ENCODE data around the gene ENG.

The ENG gene

GRCh38 chr9:127865645-127866464 lies 11.4 kb upstream of the ENG start:
- no peak for ATAC-seq (ENCODE audit: low read depth)
- Histone ChIP-seq H3K4me3 (ENCODE audit: severe bottlenecking) (no peak overlapping the region), H3K27me3 (ENCODE audit: insufficient read depth, poor library complexity, severe bottlenecking) (no peaks in the 10 kb centered on the region), H3K4me1 (ENCODE audit: insufficient read depth, poor library complexity, severe bottlenecking) (no peaks in the 10 kb centered on the region), H3K27ac (ENCODE audit: poor library complexity, severe bottlenecking) (no peak overlapping the region), H3K9me3 (ENCODE audit: severe bottlenecking) (no peaks in the 10 kb centered on the region), H3K36me3 (ENCODE audit: low read depth) (peaks cover 4% of the 10 kb centered on the region; the same call in 1 of the 2 replicates)
- no peak for TF ChIP-seq CTCF (IDR thresholded peaks at IDR 0.05; ENCODE audit: poor library complexity, severe bottlenecking)
- no peak for DNase-seq (ENCODE audit: low spot score)

DNA sequence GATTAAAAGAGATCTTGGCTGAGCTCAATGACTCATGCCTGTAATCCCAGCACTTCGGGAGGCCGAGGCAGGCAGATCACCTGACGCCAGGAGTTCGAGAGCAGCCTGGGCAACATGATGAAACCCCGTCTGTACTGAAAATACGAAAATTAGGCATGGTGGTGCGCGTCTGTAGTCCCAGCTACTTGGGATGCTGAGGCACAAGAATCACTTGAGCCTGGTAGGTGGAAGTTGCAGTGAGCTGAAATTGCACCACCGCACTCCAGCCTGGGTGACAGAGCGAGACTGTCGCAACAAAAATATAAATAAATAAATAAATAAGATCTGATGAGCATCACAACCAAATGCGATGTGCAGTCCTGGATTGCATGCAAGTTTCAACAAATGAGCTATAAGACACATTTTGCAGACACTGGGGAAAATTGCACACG lies 8.7 kb upstream of the ENG start:
- Histone ChIP-seq H3K36me3 (ENCODE audit: low read depth) (no peaks in the 10 kb centered on the region), H3K9me3 (ENCODE audit: severe bottlenecking) (no peaks in the 10 kb centered on the region), H3K27ac (ENCODE audit: poor library complexity, severe bottlenecking) (no peak overlapping the region), H3K27me3 (ENCODE audit: insufficient read depth, poor library complexity, severe bottlenecking) (no peaks in the 10 kb centered on the region), H3K4me1 (ENCODE audit: insufficient read depth, poor library complexity, severe bottlenecking) (no peaks in the 10 kb centered on the region), H3K4me3 (ENCODE audit: severe bottlenecking) (no peak overlapping the region)
- no peak for TF ChIP-seq CTCF (IDR thresholded peaks at IDR 0.05; ENCODE audit: poor library complexity, severe bottlenecking)
- ATAC-seq (ENCODE audit: low read depth) (no peak), DNase-seq (ENCODE audit: low spot score) (no peak)

DNA sequence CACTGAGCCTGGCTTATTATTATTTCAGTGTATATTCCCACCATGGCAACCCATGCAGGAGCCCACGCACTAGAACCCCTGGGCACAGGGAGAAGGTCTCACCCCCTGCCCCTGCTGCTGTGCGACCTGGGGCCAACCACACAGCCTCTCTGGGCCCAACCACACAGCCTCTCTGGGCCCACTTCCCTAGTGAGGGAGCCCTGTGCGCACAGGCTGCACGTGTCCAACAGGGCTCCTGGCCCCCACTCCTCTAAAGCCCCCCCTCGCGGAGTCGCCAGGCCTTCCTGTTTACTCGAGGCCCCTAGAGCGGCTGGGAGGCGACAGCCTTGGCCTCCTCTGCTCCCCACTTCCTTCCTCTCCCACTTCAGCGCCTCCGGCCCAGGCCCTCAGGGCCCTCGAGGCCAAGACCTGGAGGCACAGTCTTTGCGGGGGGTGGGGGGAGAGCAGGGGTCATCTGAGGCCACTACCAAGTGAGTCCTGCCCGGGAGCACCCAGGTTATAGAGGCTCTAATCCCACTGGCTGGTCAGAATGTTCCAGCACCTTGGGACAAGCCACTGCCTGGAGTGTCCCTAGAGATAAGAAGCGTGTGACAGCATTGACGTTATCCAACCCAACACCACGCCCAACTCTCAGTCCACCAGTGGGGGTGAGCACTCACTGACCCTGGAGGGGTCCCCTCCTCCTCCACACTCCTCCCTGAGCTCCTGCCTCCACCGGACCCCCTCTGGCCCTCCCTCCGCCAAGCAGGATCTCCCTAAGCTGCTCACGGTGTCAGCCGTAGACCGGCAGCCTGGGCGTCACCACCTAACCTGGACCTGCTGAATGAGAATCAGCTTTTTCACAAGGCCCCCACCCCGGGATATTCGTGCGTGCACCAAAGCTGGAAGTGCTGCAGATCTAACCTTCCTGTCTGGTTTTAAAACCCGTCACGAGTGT lies 7.9 kb upstream of the ENG start:
- no peak overlapping the region for H3K27ac ChIP-seq (ENCODE audit: poor library complexity, severe bottlenecking)
- H3K4me3 ChIP-seq (ENCODE audit: severe bottlenecking) = no peak overlapping the region
- TF ChIP-seq CTCF (IDR thresholded peaks at IDR 0.05; ENCODE audit: poor library complexity, severe bottlenecking) = no peak
- H3K36me3 ChIP-seq (ENCODE audit: low read depth) = no peaks in the 10 kb centered on the region
- H3K4me1 ChIP-seq (ENCODE audit: insufficient read depth, poor library complexity, severe bottlenecking) = no peaks in the 10 kb centered on the region
- DNase-seq (ENCODE audit: low spot score) (no peak), ATAC-seq (ENCODE audit: low read depth) (no peak)
- H3K27me3 ChIP-seq (ENCODE audit: insufficient read depth, poor library complexity, severe bottlenecking) = no peaks in the 10 kb centered on the region
- no peaks in the 10 kb centered on the region for H3K9me3 ChIP-seq (ENCODE audit: severe bottlenecking)

DNA sequence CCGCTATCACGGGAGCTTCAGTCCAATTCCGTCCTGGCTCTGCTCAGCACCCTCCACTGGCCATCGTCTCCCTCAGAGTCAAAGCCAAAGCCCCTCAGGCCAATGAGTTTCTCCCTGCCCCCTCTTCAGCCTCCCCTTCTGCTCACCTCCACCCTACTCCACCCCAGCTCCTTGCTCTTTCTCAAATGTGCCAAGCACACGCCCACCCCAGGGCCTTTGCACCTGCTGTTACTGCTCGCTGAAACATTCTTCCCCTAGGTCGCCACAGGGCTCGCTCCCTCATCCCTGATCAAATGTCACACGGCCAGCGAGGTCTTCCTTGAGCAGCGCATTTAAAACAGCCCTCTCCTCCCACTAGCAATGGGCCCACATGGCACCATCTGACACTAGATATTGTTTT lies 6.3 kb upstream of the ENG start:
- no peaks in the 10 kb centered on the region for H3K9me3 ChIP-seq (ENCODE audit: severe bottlenecking)
- no peak overlapping the region for H3K27ac ChIP-seq (ENCODE audit: poor library complexity, severe bottlenecking)
- ATAC-seq (ENCODE audit: low read depth) = no peak
- no peaks in the 10 kb centered on the region for H3K36me3 ChIP-seq (ENCODE audit: low read depth)
- no peak for TF ChIP-seq CTCF (IDR thresholded peaks at IDR 0.05; ENCODE audit: poor library complexity, severe bottlenecking)
- H3K4me1 ChIP-seq (ENCODE audit: insufficient read depth, poor library complexity, severe bottlenecking) = no peaks in the 10 kb centered on the region
- no peaks in the 10 kb centered on the region for H3K27me3 ChIP-seq (ENCODE audit: insufficient read depth, poor library complexity, severe bottlenecking)
- no peak for DNase-seq (ENCODE audit: low spot score)
- H3K4me3 ChIP-seq (ENCODE audit: severe bottlenecking) = no peak overlapping the region
